Stimulated activated CD8-positive, alpha-beta memory T cell treated with anti-CD3 and anti-CD28 coated beads, Interleukin-15, amount 100 ng/mL, for 1 hour (primary cell): Measurements from ENCODE around the gene KCNIP3.
"Not testable (repeated sequence)": the region's sequence is repeated elsewhere in the genome, so short reads cannot be mapped to it uniquely, and the experiment has no call there.

Experiments used
- DNase-seq: peaks from one replicate; pipeline ENCODE4 v3.0.0-alpha.2; 2020; ENCODE audit warnings: low read depth

KCNIP3 gene

GRCh38 chr2:95386031-95386430 lies 88.9 kb downstream of the KCNIP3 start:
- no peak for DNase-seq

GRCh38 chr2:95387358-95387757 lies 90.2 kb downstream of the KCNIP3 start:
- no peak for DNase-seq

GRCh38 chr2:95388091-95388692 lies 91.0 kb downstream of the KCNIP3 start:
- no peak for DNase-seq

GRCh38 chr2:95388856-95389244 lies 91.7 kb downstream of the KCNIP3 start:
- DNase-seq = no peak

- no peak for DNase-seq
Observed at GRCh38 chr2:95389245-95390119, 92.3 kb downstream of the KCNIP3 start.

GRCh38 chr2:95390272-95390880 lies 93.2 kb downstream of the KCNIP3 start:
- no peak for DNase-seq

GRCh38 chr2:95390881-95391321 lies 93.8 kb downstream of the KCNIP3 start:
- DNase-seq = no peak

- no peak for DNase-seq
Observed at GRCh38 chr2:95391641-95392310, 94.6 kb downstream of the KCNIP3 start.

GRCh38 chr2:95392320-95392719 lies 95.2 kb downstream of the KCNIP3 start:
- no peak for DNase-seq

GRCh38 chr2:95392730-95393455 lies 95.7 kb downstream of the KCNIP3 start:
- DNase-seq = no peak

GRCh38 chr2:95393901-95394300 lies 96.8 kb downstream of the KCNIP3 start:
- no peak for DNase-seq

- no peak for DNase-seq
Observed at GRCh38 chr2:95399061-95399460, 101.9 kb downstream of the KCNIP3 start.

GRCh38 chr2:95401480-95401879 lies 104.3 kb downstream of the KCNIP3 start:
- DNase-seq = no peak

- DNase-seq = not testable (repeated sequence)
Observed at GRCh38 chr2:95402004-95402369, 104.8 kb downstream of the KCNIP3 start.

- peak; percentile 94 for DNase-seq
Observed at GRCh38 chr2:95402370-95403203, 105.4 kb downstream of the KCNIP3 start, which contains the start of gene FAHD2A. FAHD2A (plus strand) TSS chr2:95402708; CDS start chr2:95405559, 2,851 bp downstream.

- not testable (repeated sequence) for DNase-seq
Observed at GRCh38 chr2:95403204-95403721, 106.1 kb downstream of the KCNIP3 start.

- not testable (repeated sequence) for DNase-seq
Observed at GRCh38 chr2:95403824-95404223, 106.7 kb downstream of the KCNIP3 start.

GRCh38 chr2:95404676-95405075 lies 107.5 kb downstream of the KCNIP3 start:
- DNase-seq = not testable (repeated sequence)

- not testable (repeated sequence) for DNase-seq
Observed at GRCh38 chr2:95411239-95411638, 114.1 kb downstream of the KCNIP3 start.

- peak; percentile 33 for DNase-seq
Observed at GRCh38 chr2:95414015-95414594, 117.0 kb downstream of the KCNIP3 start.
